ENCODE results near the gene C19orf25. TPM values are rescaled to one million over a fixed set of nuclear protein-coding genes. Genes with fewer than 3 reads are reported as not detected.
A peak's percentile ranks its signal among the peaks of the same experiment; 100 is the strongest.

C19orf25 gene
- total RNA-seq, 1 experiment from 2014 or later, result 35.0 TPM

DNA sequence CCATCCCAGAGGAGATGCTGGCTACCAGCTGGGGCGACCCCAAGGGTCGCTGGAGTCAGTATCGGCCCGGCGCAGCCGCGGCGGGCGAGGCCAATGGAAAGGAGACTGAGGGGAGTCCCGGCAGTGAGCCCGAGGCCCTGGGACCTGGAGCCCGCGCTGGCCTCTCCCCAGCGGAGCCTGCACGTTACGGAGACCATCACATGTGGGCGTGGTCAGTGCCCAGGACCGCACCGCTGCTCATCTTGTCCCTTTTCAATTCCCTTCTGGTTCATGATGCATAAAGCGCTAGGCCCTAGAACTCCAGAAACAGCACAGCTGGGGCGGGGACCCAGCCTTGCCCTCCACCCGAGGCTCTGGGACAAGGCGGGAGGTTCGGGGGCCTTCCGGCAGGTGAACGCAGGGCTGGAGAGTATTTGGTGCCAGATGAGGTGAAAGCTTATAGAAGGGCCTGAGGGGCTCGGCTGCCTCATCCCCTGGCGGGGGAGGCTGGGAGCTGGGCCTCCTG, 8.0 kb downstream of the C19orf25 start:
- no TSS peak for BruUV-seq (replicated peaks)
- intact Hi-C loops (cut with micrococcal nuclease; ENCODE audit: unreplicated experiment), result no loop called here
- H3K27ac ChIP-seq (ENCODE audit: low read depth, low read length, poor library complexity, severe bottlenecking), result no peak overlapping the region
- H3K4me1 ChIP-seq (ENCODE audit: insufficient read depth, low read length, poor library complexity, severe bottlenecking), result peaks cover 24% of the 10 kb centered on the region
- ChIA-PET POLR2A (ENCODE audit: low non-redundant PET) (no interaction called here), CTCF (interaction anchor here (0.6 to 1.2 kb wide), 2 partner anchors 26 to 687 kb away, joined by 3 to 9 read pairs; no protein-coding TSS in a partner anchor)
- peaks cover 61% of the 10 kb centered on the region for H3K27me3 ChIP-seq (replicated peaks; ENCODE audit: insufficient read depth, low read depth, low read length, poor library complexity)
- peak; percentile 61 for DNase-seq (ENCODE audit: low spot score)
- TF ChIP-seq EZH2 (IDR thresholded peaks at IDR 0.05; ENCODE audit: borderline replicate concordance, low read depth, low read length, poor library complexity, severe bottlenecking), result no peak
- TF ChIP-seq CTCF (conservative IDR thresholded peaks at IDR 0.05; ENCODE audit: low read depth, low read length), result no peak
- H3K36me3 ChIP-seq (ENCODE audit: insufficient read depth, low read length, poor library complexity, severe bottlenecking), result no peaks in the 10 kb centered on the region
- peak overlapping the region; percentile 35 for H3K4me3 ChIP-seq (ENCODE audit: low read depth, low read length, poor library complexity, severe bottlenecking)
- H3K9me3 ChIP-seq (ENCODE audit: low read depth, low read length, poor library complexity, severe bottlenecking), result no peaks in the 10 kb centered on the region

DNA sequence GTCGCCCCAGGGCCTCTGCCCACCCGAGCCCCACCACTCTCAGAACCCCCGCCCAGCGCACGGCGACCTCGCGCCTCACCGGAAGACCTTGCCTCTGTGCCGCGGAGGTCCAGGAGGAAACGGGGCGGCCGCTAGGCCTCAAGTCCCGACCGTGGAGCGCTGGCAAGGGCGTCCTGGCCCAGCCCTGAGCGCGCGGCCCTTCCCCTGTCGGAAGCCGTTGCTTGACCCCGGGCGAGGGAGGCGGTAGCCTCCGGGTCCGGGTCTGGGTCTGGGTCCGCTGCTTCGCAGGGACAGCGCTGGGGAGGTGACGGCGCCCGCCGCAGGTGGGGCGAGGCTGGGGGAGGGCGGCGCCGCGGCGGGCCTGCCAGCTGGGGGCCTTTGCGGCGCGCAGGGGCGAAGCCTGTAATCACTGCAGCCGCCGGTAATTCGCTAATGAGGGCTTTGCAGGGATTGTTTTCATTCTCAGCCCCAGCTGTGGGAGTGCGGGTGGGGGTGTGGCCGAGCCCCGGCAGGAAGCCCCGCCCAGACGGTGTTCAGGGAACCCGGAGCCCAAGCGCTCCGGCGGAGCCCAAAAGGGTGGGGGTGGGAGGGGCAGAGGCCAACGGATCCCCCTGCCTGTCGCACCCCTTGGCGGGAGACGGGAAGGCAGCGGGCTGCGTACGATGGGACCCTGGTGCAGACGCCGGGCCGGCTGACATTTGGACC, 8.6 kb downstream of the C19orf25 start:
- no peak overlapping the region for H3K27ac ChIP-seq (ENCODE audit: low read depth, low read length, poor library complexity, severe bottlenecking)
- H3K36me3 ChIP-seq (ENCODE audit: insufficient read depth, low read length, poor library complexity, severe bottlenecking), result no peaks in the 10 kb centered on the region
- peaks cover 65% of the 10 kb centered on the region for H3K27me3 ChIP-seq (replicated peaks; ENCODE audit: insufficient read depth, low read depth, low read length, poor library complexity)
- DNase-seq (ENCODE audit: low spot score), result peak; percentile 86
- peak overlapping the region; percentile 35 for H3K4me3 ChIP-seq (ENCODE audit: low read depth, low read length, poor library complexity, severe bottlenecking)
- intact Hi-C loops (cut with micrococcal nuclease; ENCODE audit: unreplicated experiment), result no loop called here
- TF ChIP-seq CTCF (conservative IDR thresholded peaks at IDR 0.05; ENCODE audit: low read depth, low read length), result no peak
- TF ChIP-seq EZH2 (IDR thresholded peaks at IDR 0.05; ENCODE audit: borderline replicate concordance, low read depth, low read length, poor library complexity, severe bottlenecking), result peak; percentile 11
- POLR2A ChIA-PET (ENCODE audit: low non-redundant PET), result no interaction called here
- no TSS peak for BruUV-seq (replicated peaks)
- no peaks in the 10 kb centered on the region for H3K9me3 ChIP-seq (ENCODE audit: low read depth, low read length, poor library complexity, severe bottlenecking)
- H3K4me1 ChIP-seq (ENCODE audit: insufficient read depth, low read length, poor library complexity, severe bottlenecking), result peaks cover 24% of the 10 kb centered on the region
- CTCF ChIA-PET, result no interaction called here

- H3K9me3 ChIP-seq (ENCODE audit: low read depth, low read length, poor library complexity, severe bottlenecking), result no peaks in the 10 kb centered on the region
- H3K36me3 ChIP-seq (ENCODE audit: insufficient read depth, low read length, poor library complexity, severe bottlenecking), result no peaks in the 10 kb centered on the region
- ChIA-PET POLR2A (ENCODE audit: low non-redundant PET) (no interaction called here), CTCF (no interaction called here)
- peaks cover 65% of the 10 kb centered on the region for H3K27me3 ChIP-seq (replicated peaks; ENCODE audit: insufficient read depth, low read depth, low read length, poor library complexity)
- no peak overlapping the region for H3K27ac ChIP-seq (ENCODE audit: low read depth, low read length, poor library complexity, severe bottlenecking)
- intact Hi-C loops (cut with micrococcal nuclease; ENCODE audit: unreplicated experiment), result no loop called here
- no peak for TF ChIP-seq CTCF (conservative IDR thresholded peaks at IDR 0.05; ENCODE audit: low read depth, low read length)
- TF ChIP-seq EZH2 (IDR thresholded peaks at IDR 0.05; ENCODE audit: borderline replicate concordance, low read depth, low read length, poor library complexity, severe bottlenecking), result peak; percentile 67
- peak overlapping the region; percentile 35 for H3K4me3 ChIP-seq (ENCODE audit: low read depth, low read length, poor library complexity, severe bottlenecking)
- no TSS peak for BruUV-seq (replicated peaks)
- DNase-seq (ENCODE audit: low spot score), result no peak
- H3K4me1 ChIP-seq (ENCODE audit: insufficient read depth, low read length, poor library complexity, severe bottlenecking), result peaks cover 24% of the 10 kb centered on the region
These were observed 9.0 kb downstream of the C19orf25 start for GRCh38 chr19:1470055-1470304.
